GM23248 (cell line): ENCODE measurements around the gene PHACTR2.

Experiments
- EZH2 ChIP-seq: fragments of 200-600 bp; sonication (generic); IDR thresholded peaks from 2 replicates; pipeline ENCODE4 v1.6.1; 2018; ENCODE audit warnings: antibody characterized with exemption, mild to moderate bottlenecking; ENCODE audit not compliant: insufficient read depth, poor library complexity, severe bottlenecking
- EZH2phosphoT487 ChIP-seq: fragments of 200-600 bp; sonication (generic); IDR thresholded peaks from 2 replicates; pipeline ENCODE4 v1.6.1; 2018; ENCODE audit warnings: antibody characterized with exemption, moderate library complexity, mild to moderate bottlenecking, low read depth; ENCODE audit not compliant: insufficient read depth

GRCh38 chr6:143673669-143674068 is 4.1 kb upstream of the PHACTR2 start:
- TF ChIP-seq EZH2 (no peak), EZH2phosphoT487 (no peak)
